Stimulated activated CD4-positive, alpha-beta T cell treated with anti-CD3 and anti-CD28 coated beads, Interleukin-1b, Interleukin-23, amount 100 ng/mL, for 4 hours (primary cell): ENCODE results near the gene TRIM3.
"Not testable (repeated sequence)": the region's sequence is repeated elsewhere in the genome, so short reads cannot be mapped to it uniquely, and the experiment has no call there.

ENCODE experiments used
- DNase-seq, 2 donors: peaks; one replicate each; pipeline ENCODE4 v3.0.0-alpha.2; 2020; ENCODE audit warnings: low read depth in 2 of 2

Gene TRIM3

DNA sequence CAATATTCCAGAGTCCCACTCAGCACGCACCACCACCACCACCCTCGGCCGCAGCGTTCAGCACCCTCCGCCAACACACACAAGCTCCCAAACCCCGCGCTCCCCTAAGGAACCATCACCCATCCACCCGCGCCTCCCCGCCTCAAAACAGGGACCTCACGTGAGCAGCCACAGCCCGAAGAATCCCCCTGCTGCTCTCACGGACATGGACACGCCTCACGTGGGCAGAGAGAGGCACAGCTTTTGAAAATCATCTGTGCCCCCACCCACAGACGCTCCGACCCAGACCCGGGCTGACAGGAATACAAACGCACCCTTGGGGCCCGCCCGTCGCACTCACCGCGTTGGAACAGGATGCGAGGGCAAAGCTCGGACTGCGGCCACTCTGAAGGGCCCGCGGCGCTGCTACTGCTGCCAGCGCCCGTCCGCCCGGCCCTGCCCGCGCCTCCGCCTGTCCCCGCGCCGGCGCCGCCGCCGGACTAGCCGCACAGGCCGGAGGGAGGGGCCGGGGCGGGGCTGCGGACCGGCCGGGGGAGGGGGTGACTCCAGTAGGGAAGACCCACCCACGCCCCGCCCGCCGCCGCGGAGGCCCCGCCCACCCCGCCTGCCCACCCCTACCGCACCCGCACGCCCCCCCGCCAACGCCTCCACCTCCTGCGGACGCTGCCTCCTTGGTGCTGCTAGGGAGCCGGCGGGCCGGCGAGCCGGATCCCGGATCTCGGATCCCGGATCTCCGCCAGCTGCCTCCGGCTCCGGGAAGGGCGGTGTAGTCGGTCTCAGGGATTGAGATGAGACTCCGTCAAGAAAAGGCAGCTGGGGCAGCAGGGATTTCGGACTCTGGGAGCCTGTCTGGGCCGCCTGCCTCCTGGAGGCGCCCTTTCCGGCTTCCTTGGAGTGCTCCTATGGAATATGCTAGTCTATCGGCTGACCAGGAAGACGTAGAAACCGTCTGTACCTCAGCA is at the start of gene TRIM3:
Gene TRIM3 (minus strand): TSS at position 491 of the 962 bp plus-strand sequence. CDS start 8,246 bp downstream, outside the sequence.
- peak; percentile 62 to 71 for DNase-seq

DNA sequence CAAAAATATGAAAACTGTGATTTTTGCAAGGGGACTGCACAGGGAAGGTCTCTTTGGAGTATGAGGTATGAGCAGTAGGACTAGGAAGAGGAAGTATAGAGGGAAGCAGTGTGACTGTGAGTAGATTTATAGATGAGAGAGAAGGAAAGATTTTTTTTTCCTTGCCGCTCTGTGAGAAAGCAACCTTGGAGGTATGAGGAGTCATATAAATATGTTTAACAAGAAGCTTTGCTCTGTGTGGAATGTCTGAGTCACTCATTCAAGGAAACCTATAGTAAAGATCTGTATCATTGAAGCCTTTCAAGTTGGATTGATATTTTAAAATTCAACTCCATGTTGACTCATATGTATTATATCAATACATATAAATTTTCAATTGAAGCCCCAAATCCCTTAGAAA is 49.5 kb upstream of the TRIM3 start:
- DNase-seq, result no peak

DNA sequence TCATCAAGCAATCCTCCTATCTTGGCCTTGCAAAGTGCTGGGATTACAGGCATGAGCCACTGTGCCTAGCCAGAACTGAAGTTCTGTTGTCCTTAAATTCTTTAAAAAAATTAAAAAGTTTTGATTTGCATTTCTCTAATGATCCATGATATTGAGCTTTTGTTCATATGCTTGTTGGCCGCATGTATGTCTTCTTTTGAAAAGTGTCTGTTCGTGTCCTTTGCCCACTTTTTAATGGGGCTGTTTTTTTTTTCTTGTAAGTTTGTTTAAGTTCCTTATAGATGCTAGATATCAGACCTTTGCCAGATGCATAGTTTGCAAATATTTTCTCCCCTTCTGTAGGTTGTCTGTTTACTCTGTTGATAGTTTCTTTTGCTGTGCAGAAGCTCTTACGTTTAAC is 48.2 kb upstream of the TRIM3 start:
- not testable (repeated sequence) for DNase-seq

DNA sequence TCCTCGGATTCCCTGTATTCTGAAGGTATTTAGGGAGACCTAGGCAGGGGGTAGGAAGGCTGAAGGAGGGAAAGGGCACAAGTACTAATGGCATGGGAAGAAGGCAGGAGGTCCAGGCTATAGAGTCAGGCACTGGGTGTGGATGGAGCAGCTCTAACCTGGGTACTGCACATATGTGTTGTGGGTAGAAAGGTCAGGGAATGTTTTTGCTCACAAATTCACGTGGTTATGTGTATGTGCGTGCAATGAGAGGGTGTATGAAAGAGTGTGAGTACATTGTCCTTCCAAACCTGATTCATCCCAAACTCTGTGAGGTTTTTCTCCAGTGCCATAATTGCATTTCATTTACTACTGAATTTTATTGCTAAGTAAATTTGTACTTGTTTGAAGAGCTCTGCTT is 46.5 kb upstream of the TRIM3 start:
- no peak for DNase-seq

DNA sequence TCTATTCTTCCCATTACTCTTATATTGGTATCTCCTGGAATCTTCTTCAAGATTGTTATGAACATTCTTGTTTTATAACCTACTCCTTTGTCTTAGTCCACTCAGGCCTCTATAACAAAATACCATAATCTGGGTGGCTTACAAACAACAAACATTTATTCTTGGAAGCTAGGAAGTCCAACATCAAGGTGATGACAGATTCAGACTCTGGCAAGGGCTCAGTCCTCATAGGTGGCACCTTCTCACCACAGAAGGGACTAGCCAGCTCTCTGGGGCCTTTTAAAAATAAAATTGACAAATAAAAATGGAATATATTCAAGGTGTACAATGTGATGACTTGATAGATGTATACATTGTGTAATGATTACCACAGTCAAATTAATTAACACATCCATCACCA is 43.1 kb upstream of the TRIM3 start:
- DNase-seq, result no peak

DNA sequence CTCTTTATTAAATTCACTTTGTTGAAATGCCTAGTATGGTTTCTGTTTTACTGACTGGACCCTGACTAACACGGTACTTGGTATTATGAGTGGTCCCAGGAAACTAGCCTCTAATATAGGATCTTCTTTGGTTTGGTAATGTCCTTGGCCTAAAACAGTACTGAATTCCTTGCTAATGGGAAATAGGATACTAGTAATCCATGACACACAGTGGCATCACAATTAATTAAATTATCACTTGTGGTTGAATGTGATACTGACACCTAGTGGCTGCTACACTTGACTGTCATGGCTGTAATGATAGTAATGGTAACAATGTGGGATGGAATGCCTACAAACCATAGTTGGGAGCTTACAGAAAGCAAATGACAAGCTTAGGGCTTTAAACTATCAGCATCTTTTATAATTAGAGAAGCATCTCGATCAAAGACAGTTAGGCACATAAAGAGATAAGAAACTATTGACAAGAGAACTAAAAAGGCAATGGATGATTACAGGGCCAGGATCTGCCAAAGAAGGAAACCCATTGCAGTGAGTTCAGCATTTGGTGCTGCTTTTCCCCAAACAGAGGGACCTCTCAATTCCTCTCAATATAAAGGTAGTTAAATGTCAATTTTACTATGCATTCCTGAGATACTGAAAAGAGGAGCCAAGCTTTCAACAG is 32.0 kb upstream of the TRIM3 start:
- peak in 1 of 2 donors; percentile 8 for DNase-seq

DNA sequence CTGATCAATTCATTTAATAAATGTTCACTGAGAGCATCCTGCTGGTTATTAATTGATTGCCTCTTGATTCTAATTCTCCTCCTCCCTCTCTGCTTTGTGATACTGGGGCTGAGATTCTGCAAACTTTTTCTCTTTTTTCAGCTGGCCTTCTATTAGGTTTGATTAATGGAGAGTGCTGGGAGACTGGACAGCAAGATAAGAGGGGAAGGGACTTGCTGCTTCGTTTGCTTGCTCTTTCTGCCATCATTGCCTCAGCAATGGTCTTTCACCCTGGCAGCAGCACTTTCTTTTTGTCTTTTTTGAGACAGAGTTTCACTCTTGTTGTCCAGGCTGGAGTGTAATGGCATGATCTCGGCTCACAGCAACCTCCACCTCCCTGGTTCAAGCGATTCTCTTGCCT is 30.4 kb upstream of the TRIM3 start:
- DNase-seq, result no peak

DNA sequence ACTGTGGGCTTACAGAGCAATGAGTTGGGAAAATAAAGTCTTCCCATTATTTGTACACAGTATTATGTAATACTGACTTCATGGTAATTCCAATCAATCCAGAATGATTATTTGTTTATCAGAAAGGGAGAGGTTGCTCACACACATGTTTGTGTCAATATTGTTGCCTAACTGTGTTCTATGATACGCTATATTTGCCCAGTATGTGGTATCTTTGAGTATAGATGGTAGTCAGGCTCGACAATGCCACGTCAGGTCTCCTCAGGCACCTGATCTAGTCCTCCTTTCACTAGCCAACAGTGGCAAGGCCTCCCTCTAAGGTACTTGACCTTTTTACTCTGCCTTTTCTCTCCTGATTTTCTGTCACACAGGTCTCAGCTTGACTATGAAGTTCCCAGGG is 28.6 kb upstream of the TRIM3 start:
- no peak for DNase-seq

DNA sequence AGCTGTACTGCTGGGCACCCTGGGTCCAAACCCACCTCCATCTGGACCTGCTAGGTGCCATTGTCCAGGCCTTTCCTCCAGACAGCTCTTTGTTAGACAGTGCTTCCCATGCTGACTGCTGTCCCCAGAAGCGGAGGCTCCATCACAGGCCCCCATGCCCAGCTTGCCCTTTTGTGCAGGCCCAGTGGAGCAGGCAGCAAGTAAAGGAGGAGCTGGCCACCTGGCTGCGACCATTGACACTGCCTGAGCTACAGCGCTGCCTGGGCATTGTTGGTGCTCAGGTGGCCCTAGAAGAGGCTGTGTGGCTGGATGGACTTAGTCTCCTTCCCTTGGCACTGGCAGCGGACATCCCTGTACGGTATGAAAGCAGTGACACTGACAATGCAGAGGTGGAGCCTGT is 24.8 kb upstream of the TRIM3 start:
- no peak for DNase-seq

DNA sequence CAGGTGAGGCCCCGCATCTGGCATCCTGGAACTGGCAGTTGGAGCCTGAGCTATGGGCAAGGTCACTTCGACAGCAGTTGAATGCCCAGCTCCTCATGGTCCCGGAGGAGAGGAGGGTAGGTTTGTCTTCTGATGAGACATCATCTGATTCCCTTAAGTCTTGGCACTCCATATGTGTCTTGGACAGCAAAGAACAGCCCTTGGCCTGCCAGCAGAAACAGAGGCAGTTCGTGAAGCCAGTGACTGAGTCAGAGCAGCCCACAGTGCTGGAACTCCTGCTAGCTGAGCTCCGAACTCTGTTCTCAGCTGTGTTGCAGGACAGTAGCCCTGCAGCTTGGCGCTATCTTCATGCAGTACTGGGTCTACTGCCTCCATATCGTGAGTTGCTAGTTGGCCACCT is 24.4 kb upstream of the TRIM3 start:
- DNase-seq, result no peak

DNA sequence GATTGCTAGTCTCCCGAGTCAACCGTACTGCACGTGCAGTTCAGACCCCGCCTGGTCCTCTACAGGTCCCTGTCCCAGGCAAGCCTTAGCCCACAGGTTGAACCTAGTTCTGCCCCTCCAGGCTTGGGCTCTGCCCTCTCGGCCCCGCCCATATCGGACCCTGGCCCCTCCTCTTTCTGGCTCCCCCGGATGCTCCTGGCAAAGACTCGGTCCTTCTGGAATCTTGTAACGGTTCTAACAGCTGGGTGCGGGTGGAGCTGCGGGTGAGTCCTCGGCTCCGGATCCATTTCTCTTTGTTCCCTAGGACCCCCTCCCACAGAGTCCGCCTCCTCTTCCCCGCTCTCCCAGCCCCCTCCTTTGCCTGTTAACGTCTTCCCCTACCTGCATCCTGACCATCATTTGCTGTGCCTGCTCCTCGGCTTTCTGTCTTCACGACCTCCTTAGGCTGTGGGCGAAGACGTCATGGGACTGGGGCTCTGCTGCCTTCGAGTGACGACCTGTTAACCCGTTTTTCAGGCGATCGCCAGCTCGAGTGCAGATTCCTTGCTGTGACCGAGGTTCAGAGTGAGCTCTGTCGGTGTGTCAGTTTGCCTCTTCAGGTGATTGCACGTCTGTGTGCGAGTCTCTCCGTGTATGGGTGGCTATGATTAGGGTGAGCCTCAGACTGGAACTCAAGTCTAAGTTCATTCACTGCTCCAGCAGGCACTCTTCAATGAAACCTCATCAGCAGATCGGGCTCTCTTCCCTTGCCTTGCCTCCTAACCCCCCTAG is 23.5 kb upstream of the TRIM3 start, which contains the start of gene DNHD1:
Gene DNHD1 (plus strand): TSS at position 212 of the 771 bp plus-strand sequence. CDS start 936 bp downstream, outside the sequence.
- no peak for DNase-seq

DNA sequence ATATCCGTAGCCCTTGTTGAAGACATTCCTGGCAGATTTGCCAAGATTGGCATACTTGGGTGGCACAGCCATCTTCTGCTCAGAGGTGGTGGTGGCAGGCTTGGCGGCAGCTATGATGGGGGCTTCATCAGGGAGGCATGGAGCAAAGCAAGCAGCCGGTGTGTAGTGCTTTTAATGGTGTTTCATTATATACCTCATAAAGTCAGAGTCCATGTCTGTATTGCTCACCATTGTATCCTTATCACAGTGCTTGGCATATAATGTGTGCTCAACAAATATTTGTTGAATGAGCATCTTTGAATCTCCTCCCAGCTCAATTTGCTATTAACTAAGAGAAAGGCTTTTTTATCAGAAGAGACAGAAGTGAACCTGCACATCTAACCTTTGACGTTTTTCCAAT is 15.6 kb upstream of the TRIM3 start:
- DNase-seq, result no peak

DNA sequence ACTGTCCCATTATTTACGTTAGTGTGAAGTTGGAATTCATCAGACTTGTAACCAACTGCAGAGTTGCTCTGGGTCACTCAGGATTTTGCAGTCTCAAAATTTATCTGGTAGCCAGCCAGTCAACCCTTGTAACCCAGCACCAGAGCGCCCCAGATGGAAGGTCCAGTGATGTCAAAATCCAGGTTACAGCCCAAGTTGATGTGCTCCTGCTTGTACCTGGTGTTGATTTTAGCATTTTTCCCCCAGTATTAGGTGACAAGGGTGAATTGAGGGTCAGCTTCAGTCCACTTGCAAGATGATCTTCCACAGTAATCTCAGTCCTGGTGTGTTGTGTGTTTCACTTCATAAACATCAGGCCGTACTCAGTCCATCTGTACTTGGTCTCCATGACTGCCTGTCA is 15.1 kb upstream of the TRIM3 start:
- no peak for DNase-seq

DNA sequence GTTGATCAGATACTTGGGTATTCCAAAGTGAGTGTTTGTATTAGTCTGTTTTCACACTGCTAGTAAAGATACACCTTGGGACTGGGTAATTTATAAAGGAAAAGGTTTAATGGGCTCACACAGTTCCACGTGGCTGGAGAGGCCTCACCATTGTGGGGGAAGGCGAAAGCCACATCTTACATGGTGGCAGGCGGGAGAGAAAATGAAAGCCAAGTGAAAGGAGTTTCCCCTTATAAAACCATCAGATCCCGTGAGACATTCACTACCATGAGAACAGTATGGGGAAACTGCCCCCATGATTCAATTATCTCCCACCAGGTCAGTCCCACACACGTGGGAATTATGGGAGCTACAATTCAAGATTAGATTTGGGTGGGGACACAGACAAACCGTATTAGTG is 14.6 kb upstream of the TRIM3 start:
- no peak for DNase-seq

DNA sequence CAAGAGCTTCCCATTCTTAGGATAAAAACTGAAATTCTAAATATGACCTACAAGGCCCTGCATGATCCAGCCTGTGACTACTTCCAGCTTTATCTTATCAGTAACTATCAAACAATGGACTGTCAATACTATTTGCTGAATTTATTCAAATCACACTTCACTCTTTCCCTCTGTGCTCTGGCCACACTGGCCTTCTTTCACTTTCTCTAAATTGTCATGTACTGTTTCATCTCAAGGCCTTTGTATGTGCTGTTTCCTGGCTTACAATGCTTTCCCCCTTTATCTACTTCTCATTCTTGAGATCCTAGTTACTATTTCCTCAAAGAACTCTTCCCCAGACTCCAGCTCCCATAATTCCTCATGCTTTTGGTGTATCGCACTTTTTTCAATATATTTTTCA is 13.2 kb upstream of the TRIM3 start:
- no peak for DNase-seq

DNA sequence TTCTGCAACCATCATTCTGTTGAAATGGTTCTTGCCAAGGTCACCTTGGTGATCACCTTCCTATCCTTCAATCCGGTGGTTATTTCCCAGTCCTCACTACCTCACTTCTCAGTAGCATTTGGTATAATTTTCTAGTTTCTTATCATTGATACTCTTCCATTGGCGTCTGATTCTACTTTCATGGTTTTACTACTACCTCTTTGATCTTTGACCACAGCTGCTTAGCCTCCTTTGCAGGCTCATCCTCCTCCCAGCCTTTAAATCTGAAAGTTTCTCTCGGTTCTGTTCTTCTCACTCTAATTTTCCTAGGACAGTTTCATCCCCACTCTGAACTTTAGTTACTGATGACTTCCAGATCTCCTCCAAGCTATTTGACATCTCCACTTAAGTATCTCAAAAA is 12.5 kb upstream of the TRIM3 start:
- DNase-seq, result no peak

DNA sequence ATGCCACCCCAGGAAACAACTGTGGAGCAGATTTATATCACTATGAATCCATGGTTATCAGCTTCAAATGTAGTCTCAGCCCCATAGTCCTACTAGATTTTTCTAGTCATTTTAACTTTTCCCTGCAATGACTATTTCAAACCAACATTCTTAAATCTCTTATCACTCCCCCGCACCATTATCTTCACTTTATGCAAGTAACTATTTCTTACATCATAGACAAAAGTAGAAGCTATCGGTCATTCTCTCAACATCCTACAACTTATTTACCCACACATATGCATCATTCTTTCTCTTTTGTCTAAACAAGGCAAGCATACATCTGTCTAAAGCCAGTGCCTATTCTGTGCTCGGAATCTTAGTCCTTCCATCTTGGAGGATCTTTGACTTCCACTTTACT is 11.9 kb upstream of the TRIM3 start:
- no peak for DNase-seq

DNA sequence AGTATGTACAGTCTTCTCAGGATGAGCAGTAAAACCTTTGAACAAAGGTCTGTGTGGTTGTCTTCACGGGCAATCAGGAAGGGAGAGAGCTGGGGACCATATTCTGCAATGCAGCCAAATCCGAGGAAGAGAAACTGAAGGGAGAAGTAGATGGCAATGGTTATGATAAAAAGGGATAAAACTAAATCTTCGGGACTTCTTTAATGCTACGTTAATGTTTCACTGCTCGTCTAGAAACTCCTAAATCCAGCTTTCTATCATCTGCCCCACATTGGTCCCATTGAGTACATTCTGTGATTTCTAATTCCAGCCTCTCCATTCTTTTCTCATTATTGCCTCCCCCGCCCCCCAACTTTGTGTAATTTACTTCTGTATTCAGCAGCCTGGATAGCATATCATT is 9.3 kb upstream of the TRIM3 start:
- no peak for DNase-seq

DNA sequence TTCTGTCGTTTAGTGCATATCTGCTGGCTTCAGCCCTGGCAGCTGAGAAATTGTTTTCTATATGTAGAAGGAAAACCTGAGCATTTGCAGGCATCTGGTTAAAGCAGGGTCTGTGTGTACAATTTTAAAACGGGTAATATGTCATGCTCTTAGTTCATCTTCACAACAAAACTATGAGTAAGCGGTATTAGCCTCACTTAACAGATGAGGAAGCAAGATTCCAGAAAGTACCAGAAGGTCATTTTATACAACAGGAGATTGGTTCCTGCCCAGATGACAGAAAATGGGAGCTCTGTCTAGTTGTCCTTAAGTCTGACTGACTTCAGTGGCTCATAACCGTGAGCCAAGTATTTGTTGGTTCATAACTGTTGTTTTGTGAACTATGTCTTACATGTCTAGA is 8.7 kb upstream of the TRIM3 start:
- no peak for DNase-seq

DNA sequence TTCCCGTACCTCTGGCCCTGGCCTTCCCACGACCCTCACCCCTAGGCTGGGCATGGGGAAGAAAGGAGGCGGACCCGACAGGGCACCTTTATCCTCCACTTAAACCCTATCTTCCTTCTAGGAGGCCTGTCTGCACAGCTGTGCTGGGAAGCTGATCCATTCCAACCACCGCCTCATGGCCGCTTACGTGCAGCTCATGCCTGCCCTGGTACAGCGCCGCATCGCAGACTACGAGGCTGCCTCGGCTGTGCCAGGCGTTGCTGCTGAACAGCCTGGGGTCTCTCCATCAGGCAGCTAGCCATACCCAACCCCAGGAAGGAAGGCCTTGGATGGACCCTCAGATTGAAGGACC is 8.2 kb upstream of the TRIM3 start:
- no peak for DNase-seq

DNA sequence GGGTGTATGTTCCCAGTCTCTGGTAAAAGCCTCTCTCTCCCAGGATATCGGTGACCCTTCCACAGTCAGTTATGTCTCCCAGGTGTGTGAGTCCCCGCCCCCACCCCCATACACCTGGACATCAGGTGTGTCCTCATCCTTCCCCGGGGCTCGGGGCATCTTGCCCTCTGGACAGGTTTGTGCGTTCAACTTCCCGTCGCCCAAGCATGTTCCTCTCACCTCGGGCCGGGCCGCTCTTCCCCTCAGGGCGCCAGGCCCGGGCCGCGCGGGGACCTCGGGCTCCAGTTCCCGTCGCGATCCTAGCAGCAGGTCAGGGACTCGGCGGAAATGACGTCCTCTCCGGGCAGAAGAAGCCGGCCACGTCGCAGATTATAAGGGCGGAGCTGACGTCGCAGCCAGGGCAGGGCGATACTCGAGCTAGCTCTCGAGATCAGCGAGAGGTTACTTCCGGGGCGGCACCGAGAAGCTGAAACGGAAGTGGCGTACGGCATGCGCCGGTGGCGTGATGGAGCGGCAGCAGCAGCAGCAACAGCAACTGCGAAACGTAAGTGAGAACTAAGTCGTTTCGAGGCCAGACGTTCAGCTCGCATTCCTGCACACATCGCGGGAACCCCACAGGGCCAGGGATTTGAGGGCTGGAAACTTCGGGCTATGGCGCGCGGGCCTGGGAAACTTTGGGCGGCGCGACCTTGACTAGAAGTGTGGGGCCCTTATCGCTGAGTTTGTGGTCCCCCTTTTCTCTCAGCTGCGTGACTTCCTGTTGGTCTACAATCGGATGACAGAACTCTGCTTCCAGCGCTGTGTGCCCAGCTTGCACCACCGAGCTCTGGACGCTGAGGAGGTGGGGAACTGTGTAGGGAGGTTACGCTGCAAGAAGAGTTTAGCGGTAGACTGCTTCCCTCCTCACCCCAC is 7.5 kb upstream of the TRIM3 start, which contains the start of the genes ARFIP2 and TIMM10B:
Gene ARFIP2 (minus strand): TSS at position 320 of the 912 bp plus-strand sequence. CDS start 910 bp downstream, outside the sequence.
Gene TIMM10B (plus strand): TSS at position 490 of the 912 bp plus-strand sequence. CDS start 16 bp downstream, at position 506.
- DNase-seq, result peak; percentile 90 to 92
